DOHH2 (cell line): ENCODE measurements around the gene SLC37A1.
"Not testable (repeated sequence)": the region's sequence is repeated elsewhere in the genome, so short reads cannot be mapped to it uniquely, and the experiment has no call there.

Source experiments
- H3F3A ChIP-seq: fragments of 200-600 bp; sonication (generic), shearing (Covaris generic); 2 replicates; pipeline ENCODE4 v1.6.0; 2016; ENCODE audit warnings: antibody characterized with exemption, mild to moderate bottlenecking; ENCODE audit not compliant: control insufficient read depth, insufficient read depth
- H3K27ac ChIP-seq: fragments of 200-600 bp; sonication (generic); 2 replicates; pipeline ENCODE4 v1.5.1; 2014; ENCODE audit warnings: low read depth, mild to moderate bottlenecking, low read length, moderate library complexity
- H3K27me3 ChIP-seq: fragments of 200-600 bp; sonication (generic); 2 replicates; pipeline ENCODE4 v1.6.1; 2014; ENCODE audit warnings: mild to moderate bottlenecking, low read length, mixed read lengths; ENCODE audit not compliant: control insufficient read depth
- H3K36me3 ChIP-seq: fragments of 200-600 bp; sonication (generic); 2 replicates; pipeline ENCODE4 v1.6.1; 2014; ENCODE audit warnings: mild to moderate bottlenecking, low read length, moderate library complexity, mixed read lengths; ENCODE audit not compliant: control insufficient read depth
- H3K4me1 ChIP-seq: fragments of 200-600 bp; sonication (generic); 2 replicates; pipeline ENCODE4 v1.6.1; 2014; ENCODE audit warnings: mild to moderate bottlenecking, low read length, mixed read lengths; ENCODE audit not compliant: control insufficient read depth
- H3K4me2 ChIP-seq: fragments of 200-600 bp; sonication (generic); 2 replicates; pipeline ENCODE4 v1.6.0; 2014; ENCODE audit warnings: mild to moderate bottlenecking, low read length, moderate library complexity
- H3K4me3 ChIP-seq: fragments of 200-600 bp; sonication (generic); 2 replicates; pipeline ENCODE4 v1.5.1; 2014; ENCODE audit warnings: mild to moderate bottlenecking, low read length, mixed read lengths
- H3K79me2 ChIP-seq: fragments of 200-600 bp; sonication (generic); 2 replicates; pipeline ENCODE4 v1.6.1; 2014; ENCODE audit warnings: mild to moderate bottlenecking, low read length, mixed read lengths; ENCODE audit not compliant: control insufficient read depth
- H3K9me2 ChIP-seq: fragments of 200-600 bp; sonication (generic); replicated peaks from 2 replicates; pipeline ENCODE4 v1.6.1; 2014; ENCODE audit warnings: mild to moderate bottlenecking, low read length, mixed read lengths; ENCODE audit not compliant: control insufficient read depth
- H3K9me3 ChIP-seq: fragments of 200-600 bp; sonication (generic); 2 replicates; pipeline ENCODE4 v1.6.1; 2014; ENCODE audit warnings: antibody characterized with exemption, low read length, mixed read lengths; ENCODE audit not compliant: control insufficient read depth, insufficient read depth
- H4K20me1 ChIP-seq: fragments of 200-600 bp; sonication (generic); 2 replicates; pipeline ENCODE4 v1.6.0; 2014; ENCODE audit warnings: low read depth, mild to moderate bottlenecking, antibody characterized with exemption, low read length, moderate library complexity; ENCODE audit not compliant: control insufficient read depth, insufficient read depth
- EZH2phosphoT487 ChIP-seq: fragments of 200-600 bp; sonication (generic); IDR thresholded peaks from 2 replicates; pipeline ENCODE4 v1.6.1; 2017; ENCODE audit warnings: borderline replicate concordance, mild to moderate bottlenecking, antibody characterized with exemption, low read length, moderate library complexity, mixed read lengths
- TF ChIP-seq, protein P1 (sequence below): fragments of 200-600 bp; sonication (generic); IDR thresholded peaks from one replicate; pipeline ENCODE4 v1.5.1; 2014; ENCODE audit warnings: antibody characterized with exemption, mild to moderate bottlenecking, low read depth, low read length; ENCODE audit not compliant: poor library complexity, severe bottlenecking

Gene SLC37A1

DNA sequence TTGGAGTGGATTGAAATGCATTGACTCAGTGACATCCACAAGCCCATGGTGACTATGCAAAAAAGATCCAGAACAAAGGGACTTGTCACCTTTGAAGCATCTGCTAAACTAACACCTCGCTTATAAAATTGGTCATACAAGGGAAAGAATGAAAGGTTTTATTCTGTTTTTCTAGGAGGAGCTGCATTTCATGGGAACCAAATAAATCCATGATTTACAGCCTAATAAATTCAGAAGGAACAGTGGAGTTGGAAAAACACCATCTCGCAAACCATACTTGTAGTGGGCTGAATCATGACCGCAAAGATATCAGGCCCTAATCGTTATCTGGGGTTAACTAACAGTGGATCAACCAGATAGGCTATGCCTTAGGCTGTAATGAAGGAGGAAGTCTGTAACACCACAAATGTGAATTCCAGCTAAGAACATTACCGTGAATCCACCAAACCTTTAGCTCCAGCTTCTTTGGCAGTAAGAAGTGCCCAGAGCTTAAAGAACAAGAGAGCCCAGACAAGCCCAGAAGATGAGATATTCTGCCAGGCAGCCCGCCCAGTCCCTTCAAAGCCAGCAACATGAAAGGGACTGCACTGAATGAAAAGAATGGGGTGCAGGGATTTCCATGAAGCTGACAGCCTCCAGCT lies 45.0 kb upstream of the SLC37A1 start:
- TF ChIP-seq, protein P1, sequence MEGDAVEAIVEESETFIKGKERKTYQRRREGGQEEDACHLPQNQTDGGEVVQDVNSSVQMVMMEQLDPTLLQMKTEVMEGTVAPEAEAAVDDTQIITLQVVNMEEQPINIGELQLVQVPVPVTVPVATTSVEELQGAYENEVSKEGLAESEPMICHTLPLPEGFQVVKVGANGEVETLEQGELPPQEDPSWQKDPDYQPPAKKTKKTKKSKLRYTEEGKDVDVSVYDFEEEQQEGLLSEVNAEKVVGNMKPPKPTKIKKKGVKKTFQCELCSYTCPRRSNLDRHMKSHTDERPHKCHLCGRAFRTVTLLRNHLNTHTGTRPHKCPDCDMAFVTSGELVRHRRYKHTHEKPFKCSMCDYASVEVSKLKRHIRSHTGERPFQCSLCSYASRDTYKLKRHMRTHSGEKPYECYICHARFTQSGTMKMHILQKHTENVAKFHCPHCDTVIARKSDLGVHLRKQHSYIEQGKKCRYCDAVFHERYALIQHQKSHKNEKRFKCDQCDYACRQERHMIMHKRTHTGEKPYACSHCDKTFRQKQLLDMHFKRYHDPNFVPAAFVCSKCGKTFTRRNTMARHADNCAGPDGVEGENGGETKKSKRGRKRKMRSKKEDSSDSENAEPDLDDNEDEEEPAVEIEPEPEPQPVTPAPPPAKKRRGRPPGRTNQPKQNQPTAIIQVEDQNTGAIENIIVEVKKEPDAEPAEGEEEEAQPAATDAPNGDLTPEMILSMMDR, result no peak
- no peak for TF ChIP-seq EZH2phosphoT487
- H3K4me2 ChIP-seq, result peak overlapping the region; percentile 43
- no peaks in the 10 kb centered on the region for H3F3A ChIP-seq
- H3K27me3 ChIP-seq, result no peaks in the 10 kb centered on the region
- H3K4me3 ChIP-seq, result peak overlapping the region; percentile 7; the same call in 1 of the 2 replicates
- no peaks in the 10 kb centered on the region for H3K79me2 ChIP-seq
- H3K4me1 ChIP-seq, result peaks cover 66% of the 10 kb centered on the region
- no peaks in the 10 kb centered on the region for H3K36me3 ChIP-seq
- no peaks in the 10 kb centered on the region for H3K9me2 ChIP-seq
- no peak overlapping the region for H3K27ac ChIP-seq
- no peaks in the 10 kb centered on the region for H4K20me1 ChIP-seq
- no peaks in the 10 kb centered on the region for H3K9me3 ChIP-seq

DNA sequence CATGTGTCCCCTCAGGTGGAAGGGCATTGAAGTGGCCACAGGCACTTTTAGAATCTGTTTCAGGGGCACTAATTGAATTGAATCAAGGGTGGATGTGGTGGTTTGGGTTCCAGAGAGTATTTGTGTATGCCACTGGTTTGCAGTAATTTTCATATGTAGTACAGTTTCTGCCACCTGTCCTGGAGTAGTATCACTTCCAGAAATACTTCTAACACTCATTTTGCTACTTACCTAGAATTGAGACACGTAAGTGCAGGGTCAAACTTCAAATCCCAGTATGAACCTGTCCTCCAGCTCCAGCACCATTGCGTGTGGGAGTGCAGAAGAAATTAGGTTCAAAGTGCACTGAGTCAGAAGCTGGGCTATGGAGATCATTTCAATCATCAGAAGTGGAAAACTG lies 44.4 kb upstream of the SLC37A1 start:
- no peaks in the 10 kb centered on the region for H4K20me1 ChIP-seq
- no peaks in the 10 kb centered on the region for H3K9me3 ChIP-seq
- TF ChIP-seq, protein P1, result no peak
- no peak for TF ChIP-seq EZH2phosphoT487
- no peaks in the 10 kb centered on the region for H3K79me2 ChIP-seq
- H3K4me1 ChIP-seq, result peaks cover 59% of the 10 kb centered on the region
- H3K27ac ChIP-seq, result no peak overlapping the region
- H3K4me3 ChIP-seq, result peak overlapping the region; percentile 7; the same call in 1 of the 2 replicates
- no peaks in the 10 kb centered on the region for H3K27me3 ChIP-seq
- H3F3A ChIP-seq, result no peaks in the 10 kb centered on the region
- no peaks in the 10 kb centered on the region for H3K9me2 ChIP-seq
- no peaks in the 10 kb centered on the region for H3K36me3 ChIP-seq
- H3K4me2 ChIP-seq, result peak overlapping the region; percentile 43

GRCh38 chr21:42469726-42470125 lies 43.9 kb upstream of the SLC37A1 start:
- H3K4me3 ChIP-seq, H3K9me2 ChIP-seq, H3K27ac ChIP-seq, H3K36me3 ChIP-seq, H3F3A ChIP-seq, H4K20me1 ChIP-seq, H3K9me3 ChIP-seq, H3K79me2 ChIP-seq, H3K4me2 ChIP-seq, H3K27me3 ChIP-seq: not testable (repeated sequence)
- H3K4me1 ChIP-seq, result peaks cover 55% of the 10 kb centered on the region

DNA sequence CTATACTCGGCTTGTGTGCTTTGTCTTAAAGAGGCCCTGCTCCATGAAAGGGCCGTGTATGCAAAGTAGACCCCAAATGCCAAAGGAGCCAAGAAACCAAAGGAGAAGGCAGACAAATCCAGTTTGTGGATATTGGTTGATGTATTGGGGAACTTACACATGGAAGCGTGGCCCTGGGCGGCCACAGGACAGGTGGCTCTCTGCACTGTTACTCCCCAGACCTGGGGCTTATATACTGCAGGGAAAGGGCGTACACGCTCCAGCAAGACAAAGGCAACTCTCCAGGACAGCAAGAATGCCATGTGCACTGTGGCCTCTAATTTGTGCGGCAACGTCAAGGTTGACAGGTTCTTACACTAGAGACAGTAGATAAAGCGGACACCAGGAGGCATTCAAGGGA lies 42.4 kb upstream of the SLC37A1 start:
- H3K4me1 ChIP-seq, result peaks cover 42% of the 10 kb centered on the region
- H3K4me3 ChIP-seq, result no peak overlapping the region
- no peak overlapping the region for H3K27ac ChIP-seq
- no peaks in the 10 kb centered on the region for H3K9me3 ChIP-seq
- no peaks in the 10 kb centered on the region for H4K20me1 ChIP-seq
- H3K79me2 ChIP-seq, result no peaks in the 10 kb centered on the region
- no peaks in the 10 kb centered on the region for H3F3A ChIP-seq
- H3K4me2 ChIP-seq, result peak overlapping the region; percentile 32; the same call in 1 of the 2 replicates
- no peaks in the 10 kb centered on the region for H3K36me3 ChIP-seq
- no peaks in the 10 kb centered on the region for H3K27me3 ChIP-seq
- H3K9me2 ChIP-seq, result no peaks in the 10 kb centered on the region
- TF ChIP-seq, protein P1, result no peak
- TF ChIP-seq EZH2phosphoT487, result no peak
